Testis (tissue), 3 donors: ENCODE measurements around the gene CST2. TPM values are rescaled to one million over a fixed set of nuclear protein-coding genes. Genes with fewer than 3 reads are reported as not detected.
"Not testable (repeated sequence)": the region's sequence is repeated elsewhere in the genome, so short reads cannot be mapped to it uniquely, and the experiment has no call there.

Experiments
- DNase-seq: peaks from one replicate; pipeline ENCODE4 v3.0.0-alpha.2; 2019
- H3K27ac ChIP-seq, 2 donors: fragments of 200-600 bp; sonication (generic); one replicate each; pipeline ENCODE4 v1.5.1; 2019
- H3K27me3 ChIP-seq: fragments of 200-600 bp; sonication (generic); one replicate; pipeline ENCODE4 v1.5.1; 2019
- H3K36me3 ChIP-seq: fragments of 200-600 bp; sonication (generic); one replicate; pipeline ENCODE4 v1.5.1; 2017; ENCODE audit warnings: low read depth; ENCODE audit errors: missing control alignments
- H3K4me1 ChIP-seq: fragments of 200-600 bp; sonication (generic); one replicate; pipeline ENCODE4 v1.5.1; 2019
- H3K4me3 ChIP-seq, 2 donors: fragments of 200-600 bp; sonication (generic); one replicate each; pipeline ENCODE4 v1.5.1; 2017 to 2019
- H3K9me3 ChIP-seq: fragments of 200-600 bp; sonication (generic); one replicate; pipeline ENCODE4 v1.5.1; 2017
- POLR2A ChIP-seq: fragments of 450-650 bp; IDR thresholded peaks from one replicate; pipeline ENCODE4 v1.6.1; 2017; ENCODE audit warnings: antibody characterized with exemption, mild to moderate bottlenecking, moderate library complexity
- WGBS, 2 donors: methylation state at CpG; one replicate each; pipeline ENCODE4 v1.1.5; 2018; 5-methylcytosine and 5-hydroxymethylcytosine counted together
- intact Hi-C: fragments of 100-400 bp; cut with DNase I; formaldehyde crosslinking; loops from one replicate; pipeline ENCODE4 v1.15.1; 2023; ENCODE audit warnings: low total_unique reads
- polyA plus RNA-seq: library from polyadenylated mRNA; stranded (reverse); fragments of 350-450 nt; fragmentation: Illumina TruSeq; extraction: RNeasy Lipid Tissue Mini Kit (QIAGEN cat#74804); gene quantifications from one replicate; pipeline ENCODE4 v1.2.3, GENCODE V29; 2014; ENCODE audit warnings: low read depth, low replicate concordance; ENCODE audit not compliant: insufficient read depth
- total RNA-seq, 2 donors: library from RNA; depleted of rRNA; stranded (reverse); fragments of >200 nt; gene quantifications; one replicate each; pipeline ENCODE4 v1.2.3, GENCODE V29; 2016
- TF ChIP-seq, protein P1 (sequence below), 3 experiments: fragments of 450-650 bp in 2 of 3; fragments of 200-600 bp in 1 of 3; sonication (generic) in 1 of 3; IDR thresholded peaks; one replicate each; pipeline ENCODE4 v1.5.1; 2016 to 2019; ENCODE audit warnings: antibody characterized with exemption in 3 of 3, mild to moderate bottlenecking in 2 of 3, moderate library complexity in 1 of 3

The CST2 gene
- total and polyA plus RNA-seq, 3 donors from 2014 or later: 0.49 TPM; not detected in 2

DNA sequence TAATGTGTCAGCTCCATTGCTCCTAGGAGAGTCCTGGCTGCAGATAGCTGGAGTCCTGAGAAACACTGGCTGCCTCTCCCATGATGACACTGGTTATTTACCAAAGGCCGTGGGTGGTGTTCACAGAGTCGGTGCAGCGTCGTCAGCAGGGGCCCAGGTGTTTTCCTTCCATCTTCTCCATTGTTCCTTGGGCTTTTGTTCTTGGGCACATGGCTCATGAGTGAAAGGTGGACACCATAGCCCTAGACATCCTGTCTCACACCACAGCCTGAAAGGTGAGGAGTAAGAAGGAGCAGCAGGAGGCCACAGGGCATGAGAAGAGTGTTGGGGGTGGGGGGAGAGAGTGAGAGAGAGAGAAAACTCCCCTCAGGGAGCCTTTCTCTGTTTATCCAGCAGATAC, 43.9 kb upstream of the CST2 start:
- Histone ChIP-seq H3K4me1 (no peaks in the 10 kb centered on the region), H3K4me3 (no peak overlapping the region), H3K36me3 (no peaks in the 10 kb centered on the region), H3K27ac (no peak overlapping the region), H3K27me3 (no peaks in the 10 kb centered on the region), H3K9me3 (no peaks in the 10 kb centered on the region)
- DNase-seq: no peak
- TF ChIP-seq, protein P1, sequence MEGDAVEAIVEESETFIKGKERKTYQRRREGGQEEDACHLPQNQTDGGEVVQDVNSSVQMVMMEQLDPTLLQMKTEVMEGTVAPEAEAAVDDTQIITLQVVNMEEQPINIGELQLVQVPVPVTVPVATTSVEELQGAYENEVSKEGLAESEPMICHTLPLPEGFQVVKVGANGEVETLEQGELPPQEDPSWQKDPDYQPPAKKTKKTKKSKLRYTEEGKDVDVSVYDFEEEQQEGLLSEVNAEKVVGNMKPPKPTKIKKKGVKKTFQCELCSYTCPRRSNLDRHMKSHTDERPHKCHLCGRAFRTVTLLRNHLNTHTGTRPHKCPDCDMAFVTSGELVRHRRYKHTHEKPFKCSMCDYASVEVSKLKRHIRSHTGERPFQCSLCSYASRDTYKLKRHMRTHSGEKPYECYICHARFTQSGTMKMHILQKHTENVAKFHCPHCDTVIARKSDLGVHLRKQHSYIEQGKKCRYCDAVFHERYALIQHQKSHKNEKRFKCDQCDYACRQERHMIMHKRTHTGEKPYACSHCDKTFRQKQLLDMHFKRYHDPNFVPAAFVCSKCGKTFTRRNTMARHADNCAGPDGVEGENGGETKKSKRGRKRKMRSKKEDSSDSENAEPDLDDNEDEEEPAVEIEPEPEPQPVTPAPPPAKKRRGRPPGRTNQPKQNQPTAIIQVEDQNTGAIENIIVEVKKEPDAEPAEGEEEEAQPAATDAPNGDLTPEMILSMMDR (IDR thresholded peaks at IDR 0.05): no peak
- TF ChIP-seq POLR2A: no peak
- intact Hi-C loops: no loop called here
- 40 to 46% methylated on average over 4 of the region's 4 CpGs for WGBS, 2 donors

DNA sequence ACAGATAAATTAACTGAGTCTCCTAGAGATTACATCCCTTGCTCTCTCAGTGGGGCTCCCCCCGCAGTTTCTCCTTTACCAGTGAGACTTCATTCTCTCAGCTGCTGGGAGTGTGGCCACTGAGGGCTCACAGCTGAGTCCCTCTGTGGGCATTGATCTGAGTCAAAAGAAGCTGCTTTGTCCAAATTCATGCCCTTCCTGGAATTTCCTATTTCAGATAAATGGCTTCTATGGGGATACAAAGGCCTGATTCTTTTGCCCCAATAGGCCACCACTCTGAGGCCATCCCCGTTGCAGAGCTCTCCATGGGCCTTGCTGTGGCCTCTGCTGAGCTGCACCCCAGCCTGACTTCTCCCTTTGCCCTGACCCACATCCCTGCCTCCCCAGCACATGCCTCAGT, 43.0 kb upstream of the CST2 start:
- intact Hi-C loops: no loop called here
- Histone ChIP-seq H3K9me3 (no peaks in the 10 kb centered on the region), H3K27ac (no peak overlapping the region)

GRCh38 chr20:23868321-23868720, 41.8 kb upstream of the CST2 start:
- H3K27ac ChIP-seq: no peak overlapping the region
- H3K4me3 ChIP-seq: no peak overlapping the region
- intact Hi-C loops: no loop called here
- no peak for DNase-seq
- H3K4me1 ChIP-seq: no peaks in the 10 kb centered on the region
- no peak for TF ChIP-seq POLR2A
- TF ChIP-seq, protein P1 (IDR thresholded peaks at IDR 0.05): no peak
- no peaks in the 10 kb centered on the region for H3K9me3 ChIP-seq
- no peaks in the 10 kb centered on the region for H3K36me3 ChIP-seq
- H3K27me3 ChIP-seq: no peaks in the 10 kb centered on the region
- WGBS, 2 donors: 40 to 55% methylated on average over 5 of the region's 5 CpGs

More for the DNA sequence above, 43.0 kb upstream of the CST2 start:
- no peaks in the 10 kb centered on the region for H3K36me3 ChIP-seq
- H3K4me1 ChIP-seq: no peaks in the 10 kb centered on the region
- H3K27me3 ChIP-seq: no peaks in the 10 kb centered on the region
- WGBS, 2 donors: 75 to 85% methylated on average over 2 of the region's 2 CpGs
- H3K4me3 ChIP-seq: no peak overlapping the region
- no peak for TF ChIP-seq POLR2A
- TF ChIP-seq, protein P1 (IDR thresholded peaks at IDR 0.05): no peak
- DNase-seq: no peak

DNA sequence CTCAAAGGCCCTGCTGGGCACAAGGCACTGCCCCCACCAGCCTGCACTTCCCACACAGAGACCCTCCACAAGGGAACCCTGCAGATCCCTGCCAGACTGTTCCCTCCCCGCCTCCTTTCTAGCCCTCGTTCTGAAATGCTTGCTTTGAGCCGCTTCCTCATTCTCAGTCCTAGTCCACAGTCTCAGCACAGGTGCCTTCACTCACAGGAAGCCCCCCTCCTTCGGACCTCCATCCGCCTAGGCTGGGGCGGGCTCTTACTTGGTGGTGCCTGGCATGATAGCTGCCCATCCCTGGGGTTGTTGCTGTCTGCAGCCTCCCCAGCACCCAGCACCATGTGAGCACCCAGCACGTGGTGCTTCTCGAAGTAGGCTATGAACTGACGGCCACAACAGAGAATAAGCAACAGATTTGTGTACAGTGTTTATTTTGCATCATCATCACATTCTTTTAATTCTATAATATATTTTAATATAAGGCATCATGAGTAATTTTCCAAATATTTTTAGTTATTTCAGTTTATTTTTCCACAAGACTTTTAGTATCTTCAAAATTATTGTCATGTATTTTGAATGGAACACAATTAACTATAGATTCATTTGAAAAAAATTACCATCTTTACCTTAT, 40.7 kb upstream of the CST2 start:
- Histone ChIP-seq H3K4me1 (no peaks in the 10 kb centered on the region), H3K9me3 (no peaks in the 10 kb centered on the region), H3K36me3 (no peaks in the 10 kb centered on the region), H3K4me3 (no peak overlapping the region), H3K27ac (no peak overlapping the region), H3K27me3 (no peaks in the 10 kb centered on the region)
- 57 to 75% methylated on average over 8 to 9 of the region's 9 CpGs for WGBS, 2 donors
- TF ChIP-seq, protein P1 (IDR thresholded peaks at IDR 0.05): no peak
- no peak for TF ChIP-seq POLR2A
- intact Hi-C loops: no loop called here
- DNase-seq: no peak

DNA sequence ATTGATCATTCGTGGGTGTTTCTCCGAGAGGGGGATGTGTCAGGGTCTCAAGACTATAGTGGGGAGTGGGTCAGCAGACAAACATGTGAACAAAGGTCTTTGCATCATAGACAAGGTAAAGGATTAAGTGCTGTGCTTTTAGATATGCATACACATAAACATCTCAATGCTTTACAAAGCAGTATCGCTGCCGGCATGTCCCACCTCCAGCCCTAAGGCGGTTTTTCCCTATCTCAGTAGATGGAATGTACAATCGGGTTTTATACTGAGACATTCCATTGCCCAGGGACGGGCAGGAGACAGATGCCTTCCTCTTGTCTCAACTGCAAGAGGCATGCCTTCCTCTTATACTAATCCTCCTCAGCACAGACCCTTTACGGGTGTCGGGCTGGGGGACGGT, 34.2 kb upstream of the CST2 start:
- H3K9me3 ChIP-seq, H3K27ac ChIP-seq, H3K4me1 ChIP-seq, H3K4me3 ChIP-seq, H3K36me3 ChIP-seq, DNase-seq, H3K27me3 ChIP-seq, intact Hi-C loops: not testable (repeated sequence)
- 63 to 72% methylated on average over 10 of the region's 10 CpGs for whole genome bisulfite sequencing, 2 donors
